GM12865 (cell line): Measurements from ENCODE around the gene PKP4.

Source experiments
- DNase-seq: peaks from one replicate; pipeline ENCODE4 v3.0.0; 2010; ENCODE audit warnings: low read depth
- H3K4me3 ChIP-seq: 2 replicates; pipeline ENCODE4 v1.5.1; 2011; ENCODE audit warnings: mild to moderate bottlenecking, low read depth, low read length, control low read depth
- CTCF ChIP-seq: IDR thresholded peaks from 2 replicates; pipeline ENCODE4 v1.5.1; 2011; ENCODE audit warnings: low read length, control low read depth, low read depth, inconsistent platforms; ENCODE audit not compliant: insufficient read depth; ENCODE audit errors: missing control alignments

Gene PKP4

GRCh38 chr2:158499383-158499782 is 42.6 kb downstream of the PKP4 start:
- DNase-seq: no peak
- H3K4me3 ChIP-seq: no peak overlapping the region
- no peak for TF ChIP-seq CTCF

GRCh38 chr2:158500333-158500732 is 43.6 kb downstream of the PKP4 start:
- no peak for TF ChIP-seq CTCF
- no peak overlapping the region for H3K4me3 ChIP-seq
- DNase-seq: no peak

GRCh38 chr2:158501301-158501700 is 44.5 kb downstream of the PKP4 start:
- DNase-seq: no peak
- TF ChIP-seq CTCF: no peak

GRCh38 chr2:158502974-158503373 is 46.2 kb downstream of the PKP4 start:
- TF ChIP-seq CTCF: no peak
- H3K4me3 ChIP-seq: no peak overlapping the region
- no peak for DNase-seq

More at GRCh38 chr2:158501301-158501700, 44.5 kb downstream of the PKP4 start:
- no peak overlapping the region for H3K4me3 ChIP-seq

- no peak overlapping the region for H3K4me3 ChIP-seq
- TF ChIP-seq CTCF: no peak
- no peak for DNase-seq
Observed at GRCh38 chr2:158504088-158504487, 47.3 kb downstream of the PKP4 start.

- no peak for DNase-seq
- no peak overlapping the region for H3K4me3 ChIP-seq
- TF ChIP-seq CTCF: no peak
Observed at GRCh38 chr2:158505448-158505934, 48.7 kb downstream of the PKP4 start.

- H3K4me3 ChIP-seq: no peak overlapping the region
- DNase-seq: peak; percentile 76
- TF ChIP-seq CTCF: no peak
Observed at GRCh38 chr2:158507141-158507540, 50.4 kb downstream of the PKP4 start.
